SJCRH30 (cell line): ENCODE data around the gene SNRNP25. TPM values are rescaled to one million over a fixed set of nuclear protein-coding genes. Genes with fewer than 3 reads are reported as not detected.

Experiments
- total RNA-seq: library from RNA; depleted of rRNA; stranded (reverse); fragments of >200 nt; shearing (Covaris generic); gene quantifications from 2 replicates; pipeline ENCODE4 v1.2.3, GENCODE V29; 2014; rRNA removed

Gene SNRNP25
- total RNA-seq, 1 experiment from 2014 or later = 60.7 TPM

Other genes with a start within 250 kb of the SNRNP25 start
- gene POLR3K, start 220 bp upstream of the SNRNP25 start, total RNA-seq = 20.9 and 24.3 TPM in 2 replicates
- 24.1 and 25.3 TPM in 2 replicates for gene RHBDF1, start 18.8 kb downstream of the SNRNP25 start, total RNA-seq
- gene MPG, start 24.4 kb downstream of the SNRNP25 start, total RNA-seq = 37.8 and 47.2 TPM in 2 replicates
- gene NPRL3, start 84.8 kb downstream of the SNRNP25 start, total RNA-seq = 9.8 and 11.5 TPM in 2 replicates
- not detected in 2 replicates for gene HBZ, start 98.8 kb downstream of the SNRNP25 start, total RNA-seq
- gene HBM, start 112.2 kb downstream of the SNRNP25 start, total RNA-seq = not detected in 2 replicates
- gene HBA2, start 119.0 kb downstream of the SNRNP25 start, total RNA-seq = not detected in 2 replicates
- gene HBA1, start 122.9 kb downstream of the SNRNP25 start, total RNA-seq = 0.33 TPM in 1 of 2 replicates, not detected in the other
- not detected in 2 replicates for gene HBQ1, start 126.6 kb downstream of the SNRNP25 start, total RNA-seq
- 38.0 and 47.4 TPM in 2 replicates for gene LUC7L, start 175.6 kb downstream of the SNRNP25 start, total RNA-seq
- gene FAM234A, start 181.0 kb downstream of the SNRNP25 start, total RNA-seq = 28.3 and 28.9 TPM in 2 replicates
- gene RGS11, start 222.1 kb downstream of the SNRNP25 start, total RNA-seq = not detected in 2 replicates
- not detected in 2 replicates for gene ARHGDIG, start 226.8 kb downstream of the SNRNP25 start, total RNA-seq
- gene PDIA2, start 229.3 kb downstream of the SNRNP25 start, total RNA-seq = 0.18 and 0.38 TPM in 2 replicates